HL-60 (cell line): ENCODE data around the gene ADCY5.

Experiments used
- DNase-seq, 2 experiments: peaks; one replicate each; pipeline ENCODE4 v3.0.0-alpha.2; 2010 to 2020; ENCODE audit warnings: low read depth in 1 of 2, low spot score in 1 of 2
- H3K27ac ChIP-seq: fragments of 250-450 bp; sonication (Bioruptor Pico); replicated peaks from 2 replicates; pipeline ENCODE4 v1.5.1; 2020; ENCODE audit warnings: mild to moderate bottlenecking, moderate library complexity
- H3K27me3 ChIP-seq: fragments of 250-450 bp; sonication (Bioruptor Pico); 2 replicates; pipeline ENCODE4 v1.5.1; 2021; ENCODE audit warnings: mild to moderate bottlenecking, moderate library complexity; ENCODE audit not compliant: insufficient read depth, poor library complexity, severe bottlenecking
- H3K4me3 ChIP-seq: replicated peaks from 2 replicates; pipeline ENCODE4 v1.5.1; 2011; ENCODE audit warnings: mild to moderate bottlenecking, control low read depth, low read length; ENCODE audit not compliant: insufficient read depth
- GABPA ChIP-seq: IDR thresholded peaks from 2 replicates; pipeline ENCODE4 v1.6.1; 2012; ENCODE audit warnings: low read depth
- POLR2AphosphoS5 ChIP-seq: IDR thresholded peaks from 2 replicates; pipeline ENCODE4 v1.6.1; 2012; ENCODE audit warnings: low read depth
- SPI1 ChIP-seq: IDR thresholded peaks from 2 replicates; pipeline ENCODE4 v1.6.1; 2012; ENCODE audit warnings: low read depth, mild to moderate bottlenecking, borderline replicate concordance
- TF ChIP-seq, protein P1 (sequence below): IDR thresholded peaks from one replicate; pipeline ENCODE4 v1.5.1; 2011; ENCODE audit warnings: low read length, control low read depth, inconsistent platforms; ENCODE audit not compliant: insufficient read depth
- TF ChIP-seq, protein P2 (sequence below): IDR thresholded peaks from 2 replicates; pipeline ENCODE4 v1.6.1; 2012; ENCODE audit warnings: low read depth; ENCODE audit not compliant: insufficient replicate concordance

ADCY5 gene

DNA sequence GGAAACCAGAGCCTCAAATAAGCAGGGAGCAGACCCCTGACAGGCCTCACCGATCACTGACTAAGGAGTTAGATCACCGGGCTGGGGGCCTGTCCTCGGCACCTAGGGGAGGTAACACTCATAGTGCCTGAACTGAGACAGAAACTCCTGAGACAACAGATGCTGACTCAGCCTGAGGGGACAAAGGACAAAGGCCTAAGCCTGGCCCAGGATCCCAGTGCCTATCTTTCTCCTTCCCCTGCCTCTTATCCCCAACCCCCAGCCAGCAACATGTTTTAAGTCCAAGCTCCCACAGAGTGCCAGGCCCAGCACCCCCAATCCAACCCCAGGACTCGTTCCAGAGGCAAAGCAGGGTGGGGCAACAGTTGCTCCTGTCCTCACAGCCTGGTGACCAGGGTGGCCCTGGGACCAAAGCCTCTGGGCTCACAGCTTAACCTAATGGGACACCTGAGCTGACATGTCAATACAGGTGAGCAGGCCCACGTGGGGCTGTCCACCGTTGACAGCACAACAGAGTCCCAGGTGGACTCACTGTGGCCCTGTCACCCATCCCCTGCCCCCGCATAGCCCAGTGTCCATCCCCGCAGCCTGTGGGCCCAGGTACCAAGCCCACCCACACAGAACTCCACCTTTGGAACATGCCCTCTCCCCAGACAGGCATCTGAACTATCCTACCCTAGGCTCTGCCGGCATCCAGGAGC is 37.4 kb downstream of the ADCY5 start:
- H3K27me3 ChIP-seq = peaks cover 2% of the 10 kb centered on the region
- no peak for DNase-seq
- no peak overlapping the region for H3K4me3 ChIP-seq
- no peak overlapping the region for H3K27ac ChIP-seq
- TF ChIP-seq SPI1 (no peak), POLR2AphosphoS5 (no peak), GABPA (no peak)
- TF ChIP-seq, protein P1, sequence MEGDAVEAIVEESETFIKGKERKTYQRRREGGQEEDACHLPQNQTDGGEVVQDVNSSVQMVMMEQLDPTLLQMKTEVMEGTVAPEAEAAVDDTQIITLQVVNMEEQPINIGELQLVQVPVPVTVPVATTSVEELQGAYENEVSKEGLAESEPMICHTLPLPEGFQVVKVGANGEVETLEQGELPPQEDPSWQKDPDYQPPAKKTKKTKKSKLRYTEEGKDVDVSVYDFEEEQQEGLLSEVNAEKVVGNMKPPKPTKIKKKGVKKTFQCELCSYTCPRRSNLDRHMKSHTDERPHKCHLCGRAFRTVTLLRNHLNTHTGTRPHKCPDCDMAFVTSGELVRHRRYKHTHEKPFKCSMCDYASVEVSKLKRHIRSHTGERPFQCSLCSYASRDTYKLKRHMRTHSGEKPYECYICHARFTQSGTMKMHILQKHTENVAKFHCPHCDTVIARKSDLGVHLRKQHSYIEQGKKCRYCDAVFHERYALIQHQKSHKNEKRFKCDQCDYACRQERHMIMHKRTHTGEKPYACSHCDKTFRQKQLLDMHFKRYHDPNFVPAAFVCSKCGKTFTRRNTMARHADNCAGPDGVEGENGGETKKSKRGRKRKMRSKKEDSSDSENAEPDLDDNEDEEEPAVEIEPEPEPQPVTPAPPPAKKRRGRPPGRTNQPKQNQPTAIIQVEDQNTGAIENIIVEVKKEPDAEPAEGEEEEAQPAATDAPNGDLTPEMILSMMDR = no peak
- TF ChIP-seq, protein P2, sequence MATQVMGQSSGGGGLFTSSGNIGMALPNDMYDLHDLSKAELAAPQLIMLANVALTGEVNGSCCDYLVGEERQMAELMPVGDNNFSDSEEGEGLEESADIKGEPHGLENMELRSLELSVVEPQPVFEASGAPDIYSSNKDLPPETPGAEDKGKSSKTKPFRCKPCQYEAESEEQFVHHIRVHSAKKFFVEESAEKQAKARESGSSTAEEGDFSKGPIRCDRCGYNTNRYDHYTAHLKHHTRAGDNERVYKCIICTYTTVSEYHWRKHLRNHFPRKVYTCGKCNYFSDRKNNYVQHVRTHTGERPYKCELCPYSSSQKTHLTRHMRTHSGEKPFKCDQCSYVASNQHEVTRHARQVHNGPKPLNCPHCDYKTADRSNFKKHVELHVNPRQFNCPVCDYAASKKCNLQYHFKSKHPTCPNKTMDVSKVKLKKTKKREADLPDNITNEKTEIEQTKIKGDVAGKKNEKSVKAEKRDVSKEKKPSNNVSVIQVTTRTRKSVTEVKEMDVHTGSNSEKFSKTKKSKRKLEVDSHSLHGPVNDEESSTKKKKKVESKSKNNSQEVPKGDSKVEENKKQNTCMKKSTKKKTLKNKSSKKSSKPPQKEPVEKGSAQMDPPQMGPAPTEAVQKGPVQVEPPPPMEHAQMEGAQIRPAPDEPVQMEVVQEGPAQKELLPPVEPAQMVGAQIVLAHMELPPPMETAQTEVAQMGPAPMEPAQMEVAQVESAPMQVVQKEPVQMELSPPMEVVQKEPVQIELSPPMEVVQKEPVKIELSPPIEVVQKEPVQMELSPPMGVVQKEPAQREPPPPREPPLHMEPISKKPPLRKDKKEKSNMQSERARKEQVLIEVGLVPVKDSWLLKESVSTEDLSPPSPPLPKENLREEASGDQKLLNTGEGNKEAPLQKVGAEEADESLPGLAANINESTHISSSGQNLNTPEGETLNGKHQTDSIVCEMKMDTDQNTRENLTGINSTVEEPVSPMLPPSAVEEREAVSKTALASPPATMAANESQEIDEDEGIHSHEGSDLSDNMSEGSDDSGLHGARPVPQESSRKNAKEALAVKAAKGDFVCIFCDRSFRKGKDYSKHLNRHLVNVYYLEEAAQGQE = no peak

DNA sequence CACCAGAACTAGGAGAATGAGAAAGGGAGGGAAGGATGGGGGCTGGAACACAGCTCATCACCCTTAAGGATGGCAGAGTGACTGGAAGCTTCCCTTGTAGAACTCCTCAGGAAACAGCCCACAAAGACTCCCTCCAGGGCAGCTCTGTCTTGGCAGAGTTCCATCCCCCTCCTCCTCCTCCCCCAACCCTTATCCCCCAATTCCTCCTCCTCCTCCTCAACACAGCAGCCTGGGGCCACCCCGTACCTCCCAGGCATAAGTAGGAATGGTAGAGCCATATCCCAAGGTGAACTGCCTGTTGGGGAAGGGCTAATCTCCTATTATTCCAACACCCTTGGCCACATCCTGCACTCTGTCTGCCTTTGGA is 38.8 kb downstream of the ADCY5 start:
- TF ChIP-seq, protein P1 = no peak
- TF ChIP-seq SPI1 (no peak), POLR2AphosphoS5 (no peak), GABPA (no peak)
- TF ChIP-seq, protein P2 = no peak

DNA sequence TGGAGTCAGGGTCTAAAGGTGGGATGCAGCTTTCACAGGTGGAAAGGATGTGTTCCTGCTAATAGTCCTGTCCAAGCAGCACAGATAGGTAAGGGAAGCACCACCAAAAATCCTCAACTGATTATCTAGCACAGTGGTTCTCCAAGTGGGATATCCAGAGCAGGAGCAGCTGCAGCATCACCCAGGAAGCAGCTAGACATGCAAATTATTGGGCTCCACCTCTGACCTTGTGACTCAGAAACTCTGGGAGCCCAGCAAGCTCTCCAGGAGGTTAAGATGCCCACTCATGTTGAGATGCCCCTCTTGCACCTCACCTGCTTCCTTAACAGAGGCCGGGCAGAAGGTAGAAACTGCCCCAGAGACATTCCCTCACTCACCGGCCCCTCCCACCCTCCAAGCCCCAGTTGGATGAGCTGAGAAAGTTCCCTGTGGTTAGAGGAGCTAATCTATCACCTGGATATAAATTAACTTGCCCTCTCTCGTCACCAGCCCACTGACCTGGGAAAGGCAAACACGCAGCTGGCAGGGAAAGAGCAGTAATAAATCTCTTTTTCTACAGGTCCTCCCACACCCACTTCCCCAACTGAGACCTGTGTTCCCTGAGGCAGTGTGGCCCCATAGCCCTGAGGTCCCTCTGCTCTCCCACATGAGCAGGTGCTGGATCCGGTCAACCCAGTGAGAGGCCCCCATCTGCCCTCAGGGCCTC is 39.3 kb downstream of the ADCY5 start:
- DNase-seq = no peak
- no peak for TF ChIP-seq SPI1
- H3K4me3 ChIP-seq = no peak overlapping the region
- H3K27me3 ChIP-seq = no peaks in the 10 kb centered on the region
- no peak overlapping the region for H3K27ac ChIP-seq

More for the DNA sequence above, 38.8 kb downstream of the ADCY5 start:
- Histone ChIP-seq H3K4me3 (no peak overlapping the region), H3K27me3 (no peaks in the 10 kb centered on the region), H3K27ac (no peak overlapping the region)
- DNase-seq = no peak

DNA sequence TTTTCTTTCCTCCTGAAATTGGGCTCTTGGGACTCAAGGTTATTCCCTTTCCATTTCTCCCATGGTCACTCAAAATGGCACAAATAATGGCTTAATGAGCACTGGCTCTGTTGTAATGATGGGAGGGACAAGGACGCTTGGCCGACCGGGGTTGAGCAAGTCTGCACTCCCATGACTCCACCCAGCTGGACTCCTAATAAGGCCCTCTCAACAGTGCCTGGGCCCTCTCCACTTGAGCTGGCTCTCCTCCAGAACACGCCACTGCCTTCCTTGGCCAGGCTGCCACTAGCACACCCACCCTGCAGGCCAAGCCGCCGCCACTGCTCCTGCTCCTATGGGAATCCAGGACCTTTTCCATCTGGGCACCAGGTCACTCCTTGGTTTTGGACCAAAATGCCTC is 42.3 kb downstream of the ADCY5 start:
- no peak overlapping the region for H3K4me3 ChIP-seq
- TF ChIP-seq POLR2AphosphoS5 = no peak
- no peak for TF ChIP-seq SPI1
- TF ChIP-seq, protein P1 = no peak
- TF ChIP-seq, protein P2 = no peak
- no peak for TF ChIP-seq GABPA
- no peak overlapping the region for H3K27ac ChIP-seq
- no peaks in the 10 kb centered on the region for H3K27me3 ChIP-seq
- DNase-seq = no peak
